Measurements from ENCODE around the gene MLF2.

- no peak for TF ChIP-seq SRF (IDR thresholded peaks at IDR 0.05; ENCODE audit: low read depth)
- no peak for TF ChIP-seq EZH2 (IDR thresholded peaks at IDR 0.05)
- TF ChIP-seq CTCF (IDR thresholded peaks at IDR 0.05 in 2 of 3, conservative IDR thresholded peaks at IDR 0.05 in 1 of 3; ENCODE audit: borderline replicate concordance in 1 of 3, insufficient read depth in 1 of 3, low read depth in 2 of 3, low read length in 2 of 3): no peak
- no peak for TF ChIP-seq JUND (IDR thresholded peaks at IDR 0.05)
- TF ChIP-seq SP1 (IDR thresholded peaks at IDR 0.05; ENCODE audit: low read depth): no peak
- no peak for TF ChIP-seq POLR2AphosphoS5 (IDR thresholded peaks at IDR 0.05; ENCODE audit: low read depth, low read length)
- TF ChIP-seq REST (IDR thresholded peaks at IDR 0.05; ENCODE audit: low read depth): no peak
- no peak for TF ChIP-seq POLR2A (IDR thresholded peaks at IDR 0.05; ENCODE audit: borderline replicate concordance, extremely low read depth, insufficient read depth, insufficient read length)
- TF ChIP-seq RAD21 (IDR thresholded peaks at IDR 0.05; ENCODE audit: low read depth): no peak
- TF ChIP-seq YY1 (IDR thresholded peaks at IDR 0.05; ENCODE audit: extremely low read depth, insufficient replicate concordance, low read depth, low read length): no peak
- TF ChIP-seq ZNF274 (IDR thresholded peaks at IDR 0.05; ENCODE audit: low read depth, low read length): no peak
- TF ChIP-seq SIN3A (IDR thresholded peaks at IDR 0.05; ENCODE audit: low read depth): no peak
- TF ChIP-seq ZFX (IDR thresholded peaks at IDR 0.05): no peak
- TF ChIP-seq TCF7L2 (IDR thresholded peaks at IDR 0.05; ENCODE audit: borderline replicate concordance, extremely low read depth, insufficient read depth, insufficient read length): no peak
Observed at GRCh38 chr12:6775185-6776174, 22.5 kb upstream of the MLF2 start.

Measured in HCT116 (cell line).